WI38 (cell line): ENCODE results near the gene IHH.
A peak's percentile ranks its signal among the peaks of the same experiment; 100 is the strongest.

ENCODE experiments used
- H3K4me3 ChIP-seq: 2 replicates; pipeline ENCODE4 v1.5.1; 2011; ENCODE audit warnings: low read depth, mild to moderate bottlenecking, control low read depth, low read length
- CTCF ChIP-seq: IDR thresholded peaks from 2 replicates; pipeline ENCODE4 v1.5.1; 2012; ENCODE audit warnings: low read depth, mild to moderate bottlenecking, control low read depth, low read length

The IHH gene

GRCh38 chr2:219054956-219055903 is 5.5 kb downstream of the IHH start:
- TF ChIP-seq CTCF = no peak
- H3K4me3 ChIP-seq = no peak overlapping the region

- TF ChIP-seq CTCF = no peak
- no peak overlapping the region for H3K4me3 ChIP-seq
Measured at GRCh38 chr2:219049282-219049681, 11.4 kb downstream of the IHH start.

DNA sequence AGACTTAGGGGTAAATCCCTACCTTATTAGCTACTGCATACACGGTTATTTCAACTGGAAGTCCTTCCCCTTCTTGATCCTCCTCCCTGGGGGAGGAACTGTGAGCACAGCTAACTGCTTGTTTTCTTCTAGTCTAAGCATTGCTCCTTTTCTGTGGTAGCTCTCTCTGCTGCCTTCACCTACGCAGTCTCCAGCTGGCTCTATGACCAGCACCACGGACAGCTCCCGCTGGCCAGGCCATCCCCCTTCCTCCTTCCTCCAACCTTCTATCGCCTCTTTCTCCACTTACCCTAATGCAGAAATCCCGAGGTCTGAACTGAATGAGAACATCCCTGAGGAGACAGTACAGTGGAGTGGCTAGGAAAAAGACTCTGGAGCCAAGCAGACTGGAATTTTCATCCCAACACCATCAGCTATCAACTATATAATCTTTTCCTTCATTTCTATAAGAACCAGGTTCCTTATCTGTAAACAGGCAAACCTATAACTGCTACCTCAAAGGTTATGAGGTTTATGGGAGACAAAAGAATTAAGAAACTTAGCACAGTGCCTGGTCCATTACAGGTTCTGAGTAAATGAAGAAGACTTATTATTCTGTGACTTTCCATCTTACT is 14.7 kb downstream of the IHH start:
- no peak overlapping the region for H3K4me3 ChIP-seq
- no peak for TF ChIP-seq CTCF

DNA sequence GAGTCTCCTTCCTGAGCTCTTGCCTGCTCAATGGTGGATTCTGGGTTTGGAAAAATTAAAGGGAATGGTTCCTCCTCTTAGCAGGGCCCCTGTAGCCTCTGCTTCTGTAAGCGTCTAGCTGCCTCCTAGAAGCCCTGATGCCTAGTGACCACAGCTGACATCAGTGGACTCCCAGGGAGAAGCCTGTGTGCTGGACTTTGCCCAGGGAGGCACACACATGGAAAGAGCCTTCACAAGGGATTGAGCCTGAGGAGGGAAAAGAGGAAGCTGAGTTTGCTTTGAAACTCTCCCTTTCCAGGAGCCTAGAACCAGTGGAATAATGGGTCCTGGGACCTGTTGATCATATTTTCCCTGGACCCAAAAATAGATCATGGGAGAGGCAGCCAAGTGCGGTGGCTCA is 18.0 kb downstream of the IHH start:
- TF ChIP-seq CTCF = no peak
- H3K4me3 ChIP-seq = no peak overlapping the region

DNA sequence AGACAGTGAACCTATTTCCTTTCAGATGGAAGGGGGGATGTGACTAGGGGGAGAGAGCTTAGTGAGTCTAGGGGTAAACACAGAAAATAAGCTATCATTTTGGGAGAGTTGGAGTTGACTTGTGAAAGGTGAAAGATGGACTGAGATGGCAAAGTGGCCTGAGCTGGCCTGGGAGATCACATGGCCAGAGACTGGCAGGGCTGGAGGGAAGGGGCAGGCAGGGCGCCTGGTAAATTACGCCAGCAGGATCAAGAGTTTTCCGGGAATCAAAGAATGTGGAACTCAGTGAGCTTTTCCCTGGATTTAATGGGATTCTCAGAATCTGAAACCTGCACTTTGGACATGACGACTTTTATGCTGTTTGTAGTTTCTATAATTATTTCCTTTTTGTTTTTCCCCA is 18.6 kb downstream of the IHH start:
- H3K4me3 ChIP-seq = no peak overlapping the region
- no peak for TF ChIP-seq CTCF

- no peak for TF ChIP-seq CTCF
- peak within 1 kb of the TSS; percentile 46 for H3K4me3 ChIP-seq
Measured at GRCh38 chr2:219041252-219041651, 19.5 kb downstream of the IHH start, which contains the start of gene CFAP65. Gene CFAP65, minus strand, starts transcription at chr2:219041516. Its CDS starts 2,468 bp downstream, at chr2:219039048.

- no peak for TF ChIP-seq CTCF
- no peak overlapping the region for H3K4me3 ChIP-seq
Measured at GRCh38 chr2:219038600-219038999, 22.1 kb downstream of the IHH start.
